Measurements from ENCODE around the gene LIN54.

GRCh38 chr4:83013420-83013867 lies 2.8 kb upstream of the LIN54 start:
- TF ChIP-seq CTCF (conservative IDR thresholded peaks at IDR 0.05 in 1 of 2, IDR thresholded peaks at IDR 0.05 in 1 of 2; ENCODE audit: low read depth in 1 of 2, low read length in 2 of 2) (no peak), EZH2 (IDR thresholded peaks at IDR 0.05; ENCODE audit: low read length, missing control alignments) (no peak)

Measured in fibroblast of lung (primary cell).